NOMO-1 treated with dmso at 0.1 percent for 144 hours (cell line): ENCODE results near the gene MALAT1.

Experiments used
- DNase-seq: peaks from one replicate; lab custom pipeline; 2025; ENCODE audit not compliant: unreplicated experiment; lab: John Stamatoyannopoulos, UW

The MALAT1 gene

GRCh38 chr11:65554842-65555430 lies 56.1 kb downstream of the MALAT1 start:
- DNase-seq, result no peak

GRCh38 chr11:65555693-65556231 lies 56.9 kb downstream of the MALAT1 start:
- no peak for DNase-seq
